IPS-15b (cell line): ENCODE results near the gene SLU7.
A peak's percentile ranks its signal among the peaks of the same experiment; 100 is the strongest.

Experiments
- H3K27me3 ChIP-seq: one replicate; pipeline ENCODE4 v1.6.1; 2013; ENCODE audit warnings: low read length; ENCODE audit not compliant: control insufficient read depth, insufficient read depth
- H3K36me3 ChIP-seq: one replicate; pipeline ENCODE4 v1.6.1; 2013; ENCODE audit warnings: low read length; ENCODE audit not compliant: control insufficient read depth, insufficient read depth
- H3K4me1 ChIP-seq: one replicate; pipeline ENCODE4 v1.6.1; 2013; ENCODE audit warnings: mild to moderate bottlenecking, low read length; ENCODE audit not compliant: control insufficient read depth, insufficient read depth
- H3K4me3 ChIP-seq: one replicate; pipeline ENCODE4 v1.5.1; 2013; ENCODE audit warnings: low read depth, low read length
- H3K9ac ChIP-seq: one replicate; pipeline ENCODE4 v1.6.1; 2013; ENCODE audit warnings: low read depth, mild to moderate bottlenecking, low read length
- H3K9me3 ChIP-seq: one replicate; pipeline ENCODE4 v1.6.1; 2013; ENCODE audit warnings: mild to moderate bottlenecking, low read length; ENCODE audit not compliant: control insufficient read depth, insufficient read depth

The SLU7 gene

GRCh38 chr5:160375166-160375565 is 43.7 kb downstream of the SLU7 start:
- no peaks in the 10 kb centered on the region for H3K4me1 ChIP-seq
- H3K36me3 ChIP-seq = no peaks in the 10 kb centered on the region
- H3K4me3 ChIP-seq = no peak overlapping the region
- no peaks in the 10 kb centered on the region for H3K9me3 ChIP-seq
- no peak overlapping the region for H3K9ac ChIP-seq
- peaks cover 31% of the 10 kb centered on the region for H3K27me3 ChIP-seq

DNA sequence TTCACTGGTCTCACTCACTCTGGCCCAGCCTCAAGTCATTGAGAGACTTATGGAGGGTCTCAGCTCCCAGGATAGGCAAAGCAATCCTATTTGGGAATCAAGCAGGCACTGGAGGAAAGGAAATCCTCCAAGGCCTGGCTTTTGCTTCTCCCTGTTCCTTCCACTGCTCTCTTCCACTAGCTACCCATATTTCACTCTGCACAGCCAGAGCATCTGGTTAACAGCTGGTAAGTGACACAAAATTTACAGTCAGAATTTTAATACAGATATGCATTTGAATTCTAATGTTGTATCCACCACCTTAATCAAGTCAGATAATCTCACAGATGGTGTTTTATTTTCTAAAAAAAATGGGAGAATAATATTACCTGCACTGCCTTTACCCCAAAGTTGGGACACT is 47.6 kb downstream of the SLU7 start:
- peaks cover 52% of the 10 kb centered on the region for H3K27me3 ChIP-seq
- H3K4me3 ChIP-seq = no peak overlapping the region
- no peak overlapping the region for H3K9ac ChIP-seq
- no peaks in the 10 kb centered on the region for H3K36me3 ChIP-seq
- H3K9me3 ChIP-seq = no peaks in the 10 kb centered on the region
- H3K4me1 ChIP-seq = no peaks in the 10 kb centered on the region

- H3K4me3 ChIP-seq = peak overlapping the region; percentile 23
- H3K9ac ChIP-seq = no peak overlapping the region
Measured at GRCh38 chr5:160370713-160371034, 48.2 kb downstream of the SLU7 start.

DNA sequence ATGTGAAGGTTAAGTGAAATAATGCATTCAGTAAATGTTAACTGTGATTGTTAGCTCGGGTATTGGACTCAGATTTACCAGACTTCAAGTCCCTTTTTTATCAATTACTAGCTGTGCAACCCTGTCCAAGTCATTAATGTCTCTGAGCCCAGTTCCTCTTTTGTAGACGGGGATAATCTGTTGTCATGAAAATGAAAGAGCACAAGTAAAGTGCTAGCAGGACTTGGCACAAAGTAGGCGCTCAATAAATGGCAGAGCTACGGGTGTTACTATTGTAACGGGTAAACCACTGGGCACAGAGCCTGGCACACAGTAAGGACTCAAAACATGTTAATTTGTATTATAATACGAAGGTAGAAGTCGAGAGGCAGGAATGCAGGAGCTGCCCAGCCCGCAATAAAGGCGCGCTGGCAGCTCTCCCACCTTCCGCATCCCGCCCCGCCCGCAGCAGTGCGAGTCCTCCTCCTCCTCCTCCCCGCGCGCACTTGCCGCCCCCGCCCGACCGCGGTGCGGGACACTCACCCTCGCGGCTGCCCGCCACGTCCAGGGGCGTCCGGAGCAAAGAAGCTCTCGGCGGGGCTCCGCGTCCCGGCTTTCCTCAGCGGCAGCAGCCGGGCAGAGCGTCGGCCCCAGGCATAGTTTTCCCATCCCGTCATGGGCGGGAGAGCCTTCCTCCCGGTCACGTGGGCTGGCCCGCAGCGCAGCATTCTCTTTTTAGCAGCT is 48.7 kb downstream of the SLU7 start, which contains the start of gene C1QTNF2:
C1QTNF2 (minus strand) TSS at position 637 of the 723 bp plus-strand sequence. CDS start 15,615 bp downstream, outside the sequence.
- no peak within 1 kb of the TSS for H3K9ac ChIP-seq
- no peaks in the 10 kb centered on the region for H3K36me3 ChIP-seq
- H3K9me3 ChIP-seq = no peaks in the 10 kb centered on the region
- H3K27me3 ChIP-seq = peaks cover 50% of the 10 kb centered on the region
- no peaks in the 10 kb centered on the region for H3K4me1 ChIP-seq
- peak within 1 kb of the TSS; percentile 23 for H3K4me3 ChIP-seq

More at GRCh38 chr5:160370713-160371034, 48.2 kb downstream of the SLU7 start:
- Histone ChIP-seq H3K4me1 (no peaks in the 10 kb centered on the region), H3K27me3 (peaks cover 52% of the 10 kb centered on the region), H3K36me3 (no peaks in the 10 kb centered on the region), H3K9me3 (no peaks in the 10 kb centered on the region)

DNA sequence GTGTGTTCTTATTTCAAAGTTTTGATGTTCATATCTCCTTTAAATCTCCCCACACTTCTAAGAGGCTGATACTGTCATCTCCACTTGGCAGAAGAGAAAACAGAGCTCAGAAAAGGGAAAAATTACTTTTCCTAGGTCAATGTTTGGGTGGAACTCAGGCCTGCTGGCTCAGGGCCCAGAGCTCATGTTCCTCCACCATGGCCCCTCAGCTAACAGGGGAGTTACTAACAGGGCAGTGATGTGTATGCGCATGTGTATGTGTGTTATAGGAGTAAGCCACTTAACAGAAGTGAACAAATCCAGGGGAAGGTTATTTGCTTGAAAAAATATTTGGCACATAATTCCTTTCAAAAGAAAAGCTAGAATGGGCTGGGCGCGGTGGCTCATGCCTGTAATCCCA is 51.0 kb downstream of the SLU7 start:
- H3K36me3 ChIP-seq = no peaks in the 10 kb centered on the region
- peaks cover 42% of the 10 kb centered on the region for H3K27me3 ChIP-seq
- H3K4me1 ChIP-seq = no peaks in the 10 kb centered on the region
- no peak overlapping the region for H3K4me3 ChIP-seq
- H3K9ac ChIP-seq = no peak overlapping the region
- H3K9me3 ChIP-seq = no peaks in the 10 kb centered on the region

DNA sequence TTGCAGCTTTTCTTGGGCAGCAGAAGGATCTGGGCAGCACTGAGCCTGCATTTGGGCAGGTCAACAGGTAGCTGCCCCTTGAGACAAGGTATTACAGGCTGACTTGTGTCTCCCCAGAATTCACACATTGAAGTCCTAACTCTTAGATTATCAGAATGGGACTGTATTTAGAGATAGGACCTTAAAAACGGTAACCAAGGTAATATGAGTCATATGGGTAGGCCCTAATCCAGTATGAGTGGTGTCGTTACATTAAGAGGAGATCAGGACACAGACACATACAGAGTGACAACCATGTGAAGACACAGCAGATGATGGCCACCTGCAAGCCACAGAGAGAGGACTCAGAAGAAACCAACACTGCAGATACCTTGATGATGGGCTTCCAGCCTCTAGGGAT is 51.6 kb downstream of the SLU7 start:
- H3K4me3 ChIP-seq = no peak overlapping the region
- H3K9ac ChIP-seq = no peak overlapping the region
- no peaks in the 10 kb centered on the region for H3K9me3 ChIP-seq
- H3K27me3 ChIP-seq = peaks cover 38% of the 10 kb centered on the region
- no peaks in the 10 kb centered on the region for H3K4me1 ChIP-seq
- H3K36me3 ChIP-seq = no peaks in the 10 kb centered on the region

- Histone ChIP-seq H3K4me1 (no peaks in the 10 kb centered on the region), H3K9me3 (no peaks in the 10 kb centered on the region), H3K4me3 (no peak overlapping the region), H3K36me3 (no peaks in the 10 kb centered on the region), H3K27me3 (peaks cover 28% of the 10 kb centered on the region), H3K9ac (no peak overlapping the region)
Measured at GRCh38 chr5:160366230-160366629, 52.7 kb downstream of the SLU7 start.

DNA sequence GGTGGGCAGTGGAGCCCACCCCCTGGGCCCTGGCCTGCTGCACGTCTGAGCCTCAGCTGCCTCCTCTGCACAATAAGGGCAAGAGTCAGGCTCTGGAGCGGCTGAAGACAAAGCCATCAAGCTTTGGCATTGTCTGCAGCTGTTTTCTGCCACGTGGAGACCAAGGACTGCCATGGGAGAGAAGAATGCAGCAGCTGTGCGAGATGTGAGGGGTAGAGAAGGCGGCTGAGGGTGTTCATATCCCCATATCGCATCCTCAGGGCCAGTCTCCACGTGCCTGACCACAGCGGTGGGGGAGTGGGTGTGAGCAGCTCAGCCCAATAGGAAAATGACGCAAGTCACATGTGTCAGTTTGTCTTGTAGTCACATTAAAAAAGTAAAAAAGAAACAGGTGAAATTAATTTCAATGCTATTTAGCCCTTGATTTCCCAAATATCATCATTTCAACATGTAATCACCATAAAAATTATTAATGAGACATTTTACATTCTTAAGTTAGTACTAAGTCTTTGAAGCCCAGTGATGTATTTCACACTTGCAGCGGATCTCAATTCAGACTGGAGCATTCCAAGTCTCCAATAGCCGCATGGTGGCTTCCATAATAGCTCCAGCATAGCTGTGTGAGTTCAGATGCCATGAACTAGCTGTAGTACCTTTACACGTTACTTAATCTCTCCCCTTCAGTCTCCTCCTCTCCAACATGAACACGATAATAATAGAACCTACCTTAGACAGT is 55.1 kb downstream of the SLU7 start:
- no peaks in the 10 kb centered on the region for H3K36me3 ChIP-seq
- peaks cover 7% of the 10 kb centered on the region for H3K27me3 ChIP-seq
- peaks cover 2% of the 10 kb centered on the region for H3K4me1 ChIP-seq
- no peak overlapping the region for H3K9ac ChIP-seq
- no peak overlapping the region for H3K4me3 ChIP-seq
- H3K9me3 ChIP-seq = no peaks in the 10 kb centered on the region

DNA sequence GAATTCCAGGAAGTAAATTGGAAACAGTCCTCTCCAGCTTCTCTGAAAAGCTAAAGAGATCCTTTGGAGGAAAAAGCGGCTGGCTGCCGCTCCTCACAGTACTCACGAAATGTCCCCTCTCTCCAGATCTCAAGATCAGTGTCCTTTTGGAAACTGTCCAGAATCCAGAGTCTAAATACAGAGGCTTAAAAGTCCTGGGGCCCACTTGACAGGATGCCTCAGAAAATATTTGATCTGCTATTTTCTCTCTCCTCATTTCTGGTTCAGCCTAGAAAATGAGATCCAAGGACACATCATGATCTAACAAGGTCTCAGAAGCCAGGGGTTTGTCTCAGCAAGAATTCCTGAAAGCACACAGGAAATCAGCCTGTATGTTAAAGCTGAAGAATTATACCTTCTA is 55.7 kb downstream of the SLU7 start:
- Histone ChIP-seq H3K9ac (no peak overlapping the region), H3K9me3 (no peaks in the 10 kb centered on the region), H3K4me1 (peaks cover 2% of the 10 kb centered on the region), H3K4me3 (no peak overlapping the region), H3K36me3 (no peaks in the 10 kb centered on the region), H3K27me3 (peaks cover 3% of the 10 kb centered on the region)

DNA sequence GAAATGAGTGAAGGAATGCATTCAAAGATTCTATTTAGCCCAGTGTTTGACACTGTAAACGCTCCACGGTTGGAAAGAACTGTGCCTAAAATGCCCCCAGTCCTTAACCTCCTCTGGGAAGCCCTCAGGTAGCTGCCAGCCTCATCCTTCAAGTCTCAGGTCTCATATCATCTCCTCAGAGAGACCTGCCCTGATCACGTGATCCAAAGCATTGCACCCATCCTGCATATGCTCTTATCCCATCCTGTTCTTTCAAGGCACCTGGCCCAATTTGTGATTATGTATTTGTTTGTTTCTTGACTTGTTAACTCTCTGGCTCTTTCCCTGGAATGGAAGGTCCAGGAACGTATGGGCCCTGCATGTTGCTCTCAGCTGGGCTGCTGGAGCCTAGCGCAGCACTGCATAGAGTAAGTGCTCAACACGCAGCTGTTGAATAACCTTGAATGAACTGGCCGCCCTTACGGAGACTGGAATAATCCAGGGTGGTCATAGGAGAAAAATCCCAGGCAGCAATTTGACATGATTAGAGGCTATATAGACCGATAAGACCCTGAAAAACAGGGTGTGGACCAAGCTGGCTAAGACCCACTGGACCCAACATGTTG is 57.2 kb downstream of the SLU7 start:
- Histone ChIP-seq H3K4me1 (peaks cover 2% of the 10 kb centered on the region), H3K36me3 (no peaks in the 10 kb centered on the region), H3K27me3 (no peaks in the 10 kb centered on the region), H3K9ac (no peak overlapping the region), H3K4me3 (no peak overlapping the region), H3K9me3 (no peaks in the 10 kb centered on the region)

DNA sequence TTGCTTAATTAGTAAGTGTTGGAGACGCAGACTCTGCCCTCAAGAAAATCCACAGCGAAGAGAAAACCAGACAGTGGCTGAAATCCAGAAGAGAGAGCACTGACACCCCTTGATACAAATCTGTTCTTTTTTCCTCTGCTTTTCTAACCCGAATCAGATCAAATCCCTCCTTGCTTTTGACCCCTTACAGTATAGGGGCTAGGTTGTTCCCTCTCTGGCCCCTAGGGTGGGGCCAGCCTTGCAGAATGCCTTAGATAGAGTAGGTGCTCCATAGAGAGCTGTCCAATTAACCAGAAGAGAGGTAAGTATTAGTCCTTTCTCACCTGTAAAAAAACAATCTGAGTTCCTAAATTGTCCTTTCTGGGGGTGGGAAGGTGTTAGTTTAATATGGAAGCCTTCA is 58.6 kb downstream of the SLU7 start:
- Histone ChIP-seq H3K9me3 (no peaks in the 10 kb centered on the region), H3K9ac (no peak overlapping the region), H3K27me3 (no peaks in the 10 kb centered on the region), H3K4me1 (peaks cover 2% of the 10 kb centered on the region), H3K36me3 (no peaks in the 10 kb centered on the region), H3K4me3 (no peak overlapping the region)

DNA sequence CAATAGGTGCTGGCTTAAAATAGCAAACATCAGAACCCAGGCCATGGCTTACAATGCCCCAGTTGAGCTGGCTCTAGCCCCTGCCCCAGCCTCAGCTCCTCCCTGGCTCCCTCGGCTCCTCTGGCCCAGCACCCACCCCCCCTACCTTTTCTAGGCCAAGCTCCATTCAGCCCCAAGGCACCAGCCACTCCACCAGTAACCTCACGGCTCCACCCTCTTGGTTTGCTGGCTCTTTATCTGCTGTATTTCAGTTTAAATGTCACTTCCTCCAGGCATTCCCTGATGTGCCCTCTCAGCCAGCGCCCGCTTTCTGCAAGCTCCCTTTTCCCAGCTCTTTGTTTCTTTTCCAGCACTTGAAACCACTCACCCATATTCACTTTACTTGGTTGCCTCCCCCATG is 59.1 kb downstream of the SLU7 start:
- H3K4me1 ChIP-seq = peaks cover 2% of the 10 kb centered on the region
- H3K27me3 ChIP-seq = no peaks in the 10 kb centered on the region
- H3K36me3 ChIP-seq = no peaks in the 10 kb centered on the region
- H3K9me3 ChIP-seq = no peaks in the 10 kb centered on the region
- no peak overlapping the region for H3K4me3 ChIP-seq
- H3K9ac ChIP-seq = no peak overlapping the region
